ENCODE data around the gene LCE1C.

GRCh38 chr1:152811050-152811449 lies 4.6 kb upstream of the LCE1C start:
- TF ChIP-seq CTCF (conservative IDR thresholded peaks at IDR 0.05) = no peak
- no peak for TF ChIP-seq ZFX (IDR thresholded peaks at IDR 0.05)

Data from C4-2B (cell line).